ENCODE data around the gene SMIM8.
"Not testable (repeated sequence)": the region's sequence is repeated elsewhere in the genome, so short reads cannot be mapped to it uniquely, and the experiment has no call there.

The SMIM8 gene, protein sequence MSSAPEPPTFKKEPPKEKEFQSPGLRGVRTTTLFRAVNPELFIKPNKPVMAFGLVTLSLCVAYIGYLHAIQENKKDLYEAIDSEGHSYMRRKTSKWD

DNA sequence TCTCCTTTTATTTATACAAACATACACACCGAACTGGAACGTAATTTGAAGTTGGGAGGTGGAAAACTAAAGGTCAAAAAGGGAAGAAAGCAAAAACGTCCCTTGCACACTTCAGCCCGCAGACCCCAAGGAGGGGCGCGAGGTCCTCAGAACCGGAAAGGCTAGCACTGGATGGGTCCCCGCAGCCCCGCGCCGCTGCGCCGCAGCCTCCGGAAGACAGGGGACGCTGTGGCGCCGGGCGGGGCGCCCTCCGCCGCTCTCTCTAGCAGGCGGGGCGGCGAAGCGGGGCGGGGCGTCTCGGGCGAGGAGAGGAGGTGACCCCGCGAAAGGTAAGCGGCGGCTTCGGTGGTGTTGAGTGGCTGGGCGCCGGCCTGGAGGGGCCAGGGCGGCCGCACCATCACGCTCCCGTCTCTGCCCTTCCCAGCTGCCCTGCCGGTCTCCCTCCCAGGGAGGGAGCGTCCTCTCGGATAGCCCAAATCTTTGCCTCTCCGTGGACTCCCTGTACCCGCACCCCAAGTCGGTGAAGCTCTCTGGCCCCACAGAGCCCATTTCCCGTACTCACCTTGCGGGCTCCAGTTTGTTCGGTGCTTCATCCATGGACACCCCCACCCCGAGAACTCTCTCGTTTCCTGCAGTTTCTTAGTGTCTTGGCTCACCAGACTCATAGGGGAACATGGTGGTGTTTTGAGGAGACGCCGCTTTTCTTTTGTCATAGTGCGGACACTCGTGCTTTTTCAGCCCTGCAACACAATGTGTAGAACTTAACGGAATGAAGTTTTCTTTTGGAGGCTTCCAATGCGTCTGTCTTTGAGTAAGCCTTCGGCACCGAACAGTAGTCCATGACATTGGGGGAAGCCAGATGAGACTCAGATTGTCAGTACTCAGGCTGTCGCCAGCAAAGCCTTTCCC, at the start of gene SMIM8:
TSS of gene SMIM8 (plus strand) at position 285 of the 909 bp plus-strand sequence. CDS start 14,444 bp downstream, outside the sequence.
- peak; percentile 92 for DNase-seq

DNA sequence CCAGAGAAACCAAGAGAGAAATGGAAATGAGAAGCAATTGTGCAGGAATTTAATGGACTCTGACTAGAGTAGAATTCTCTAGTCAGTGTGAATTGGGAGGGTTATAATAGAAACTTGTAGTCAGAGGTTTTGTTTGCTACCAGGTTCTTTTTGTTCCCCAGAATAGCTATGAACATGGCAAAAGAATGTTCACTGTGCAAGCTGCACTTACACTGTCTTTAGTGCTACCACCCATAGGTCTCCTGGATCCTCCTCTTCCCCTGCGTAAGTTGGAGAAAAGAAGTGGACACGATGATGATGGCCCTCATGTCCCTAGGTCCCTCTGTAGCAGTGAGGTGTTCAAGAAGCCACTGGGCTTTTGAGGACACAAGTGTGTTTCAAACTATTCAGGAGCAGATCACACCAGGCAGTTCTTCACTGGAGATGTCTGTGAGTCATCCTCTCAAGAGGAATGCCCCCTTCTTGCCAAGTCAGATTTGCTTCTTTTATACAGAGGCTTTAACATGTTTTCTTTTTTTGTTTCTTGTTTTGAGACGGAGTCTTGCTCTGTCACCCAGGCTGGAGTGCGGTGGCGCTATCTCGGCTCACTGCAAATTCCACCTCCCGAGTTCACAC, 47.6 kb upstream of the SMIM8 start:
- DNase-seq, result no peak

DNA sequence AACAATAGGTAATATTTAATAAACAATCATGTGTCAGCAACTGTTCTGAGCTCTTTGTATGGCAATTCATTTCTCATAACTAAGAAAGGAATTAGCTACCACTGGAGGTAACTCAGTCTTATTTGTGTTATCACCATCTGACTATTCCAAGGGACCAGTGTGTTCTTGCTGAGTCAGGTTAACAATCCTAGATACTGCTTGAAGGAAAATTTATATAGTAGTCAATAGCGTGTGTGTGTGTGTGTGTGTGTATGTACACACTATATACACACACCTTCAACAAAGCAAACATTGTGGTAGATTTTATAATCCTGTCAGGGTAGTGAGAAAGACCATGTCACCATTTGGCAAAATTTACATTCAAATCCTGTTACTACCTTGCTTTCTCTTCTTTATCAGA, 45.8 kb upstream of the SMIM8 start:
- DNase-seq, result no peak

DNA sequence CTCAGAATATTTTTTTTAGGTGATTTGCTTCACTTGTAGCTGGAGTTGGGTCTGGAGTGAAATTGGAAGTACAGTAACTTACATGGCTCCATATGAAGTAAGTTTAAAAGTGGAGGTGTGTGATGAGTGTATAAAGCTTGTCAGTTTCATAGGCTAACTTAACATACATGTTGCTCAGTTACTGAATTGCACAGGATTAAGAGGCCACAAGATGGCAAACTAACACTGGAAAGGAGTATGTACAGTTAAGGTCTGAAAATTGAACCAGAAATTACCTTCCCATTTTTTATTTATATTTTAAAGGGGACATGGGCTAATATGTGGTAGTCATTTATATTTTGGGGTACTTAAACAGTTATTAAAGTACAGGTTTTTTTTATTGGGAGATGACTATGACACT, 45.3 kb upstream of the SMIM8 start:
- DNase-seq, result no peak

DNA sequence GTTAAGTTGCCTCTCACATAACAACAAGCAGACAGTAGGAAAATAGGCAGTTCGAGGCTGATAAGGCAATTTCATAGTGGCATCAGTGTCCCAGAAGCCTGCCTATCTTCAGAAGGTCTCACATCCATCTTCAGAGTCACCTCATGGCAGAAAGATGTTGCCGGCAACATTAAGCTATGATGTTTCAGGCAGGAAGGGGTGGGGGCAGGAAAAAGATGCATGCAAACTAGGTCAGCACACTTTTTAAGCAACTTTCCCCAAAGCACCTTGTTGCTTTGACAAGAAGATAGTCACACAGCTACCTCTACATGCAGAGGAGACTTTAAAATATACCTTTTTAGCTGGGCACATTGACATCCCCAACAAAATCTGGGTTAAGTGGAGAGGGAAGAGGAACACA, 43.2 kb upstream of the SMIM8 start:
- no peak for DNase-seq

DNA sequence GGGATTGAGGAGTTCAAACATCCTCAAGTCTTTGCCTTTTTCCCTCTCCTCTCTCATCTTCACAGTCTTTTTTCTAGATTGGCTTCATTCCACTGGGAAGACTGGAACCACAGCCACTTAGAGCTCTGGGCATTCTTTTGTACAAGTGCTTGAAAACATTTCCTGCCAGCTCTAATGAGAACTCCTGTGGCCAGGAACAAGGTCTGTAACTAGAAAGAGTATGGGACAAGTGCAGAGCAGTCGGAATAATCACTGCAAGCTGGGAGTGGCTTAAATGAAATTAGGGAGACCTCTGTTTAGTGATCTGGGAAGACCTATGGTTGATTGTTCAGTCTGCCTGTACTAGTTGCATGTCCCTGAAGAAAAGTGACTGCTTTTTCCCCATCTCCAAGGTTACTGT, 41.0 kb upstream of the SMIM8 start:
- no peak for DNase-seq

DNA sequence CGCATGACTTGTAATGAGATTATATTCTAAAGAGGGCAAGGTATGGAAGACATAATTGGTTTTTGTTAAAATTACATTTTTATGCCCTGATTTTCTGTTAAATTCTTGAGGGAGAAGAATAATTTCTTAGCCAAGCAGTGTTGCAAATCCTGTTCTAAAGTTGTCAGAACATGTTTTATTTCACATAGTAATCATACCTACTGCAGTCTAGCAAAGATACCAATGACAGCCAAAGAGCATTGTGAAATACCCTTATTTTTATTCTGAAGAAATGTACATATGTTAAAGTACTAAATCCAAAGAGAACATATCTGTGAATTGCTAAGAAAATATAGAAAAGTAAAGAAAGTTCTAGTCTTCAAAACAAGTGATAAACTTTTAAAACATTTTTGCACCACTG, 39.6 kb upstream of the SMIM8 start:
- DNase-seq, result no peak

DNA sequence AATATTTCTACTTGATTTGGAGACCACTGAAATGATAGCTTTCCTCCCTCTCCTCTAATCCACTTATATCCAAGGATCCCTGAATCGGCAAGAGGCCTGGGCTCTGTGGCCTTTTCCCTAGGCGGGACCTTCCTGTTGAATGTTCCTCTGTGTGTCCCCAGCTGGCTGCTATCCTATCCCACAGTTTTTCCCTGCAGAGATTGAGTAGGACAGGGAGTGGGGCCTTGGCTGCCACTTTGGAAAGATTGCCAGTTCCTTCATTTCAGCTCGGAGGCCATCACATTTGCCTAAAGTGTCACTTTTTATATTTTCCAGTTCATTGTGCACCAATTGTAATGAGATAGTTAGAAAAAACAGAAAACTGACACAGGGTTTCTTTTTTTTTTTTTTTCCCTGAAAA, 38.9 kb upstream of the SMIM8 start:
- DNase-seq, result no peak

DNA sequence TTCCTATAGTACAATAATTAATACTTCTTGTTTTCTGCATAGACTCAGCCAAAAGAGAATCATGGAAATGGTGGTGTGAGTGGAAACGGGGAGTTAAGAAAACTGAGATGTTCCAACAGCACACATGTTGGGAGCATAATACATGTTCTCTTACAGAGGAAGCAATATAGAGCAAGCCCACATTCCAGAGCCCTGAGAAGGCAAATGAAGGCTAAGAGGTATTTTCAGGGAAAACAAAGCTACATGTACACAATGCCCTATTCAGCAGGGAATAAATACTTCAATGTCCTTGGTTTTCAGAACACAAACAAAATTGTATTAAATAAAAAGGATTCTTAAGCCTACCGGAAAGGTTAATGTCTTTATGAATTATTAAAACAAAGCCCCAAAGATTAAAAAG, 35.1 kb upstream of the SMIM8 start:
- no peak for DNase-seq

DNA sequence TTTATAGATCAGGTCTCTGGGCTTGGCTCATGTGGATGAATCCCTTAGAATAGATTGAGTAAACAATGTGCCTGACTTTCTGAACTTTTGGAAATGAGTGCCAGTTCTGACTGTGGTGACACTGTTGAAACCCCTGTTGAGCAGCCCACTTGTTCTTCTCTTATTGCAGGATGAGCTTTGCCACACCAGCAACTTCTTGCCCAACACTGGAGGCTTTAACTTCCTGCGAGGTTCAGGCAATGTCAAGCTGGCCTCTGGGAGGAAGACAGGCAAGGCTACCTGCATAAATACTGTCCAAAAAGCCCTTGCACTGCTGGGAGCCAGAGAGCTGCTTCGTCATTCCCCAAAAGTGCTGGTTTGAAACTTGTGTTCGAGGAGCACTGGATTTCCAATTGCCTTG, 32.8 kb upstream of the SMIM8 start:
- no peak for DNase-seq

DNA sequence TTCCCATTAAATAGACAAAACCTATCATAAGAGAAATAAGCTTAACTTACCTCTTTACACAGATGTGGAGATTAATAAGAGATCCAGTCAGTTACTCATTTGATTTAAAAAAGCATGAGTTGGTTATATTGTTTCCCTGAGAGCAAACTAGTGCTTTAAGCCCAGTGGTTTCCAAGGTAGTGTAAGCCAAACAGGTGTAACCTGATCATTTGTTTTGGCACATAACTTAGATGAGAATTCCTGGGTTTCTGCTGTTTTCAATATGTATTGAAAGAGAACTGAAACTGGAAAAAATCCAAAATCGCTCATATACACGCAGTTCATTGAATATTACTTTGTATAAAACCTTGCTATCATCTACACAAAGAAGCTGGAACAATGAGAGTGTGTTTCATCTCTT, 30.5 kb upstream of the SMIM8 start:
- DNase-seq, result no peak

DNA sequence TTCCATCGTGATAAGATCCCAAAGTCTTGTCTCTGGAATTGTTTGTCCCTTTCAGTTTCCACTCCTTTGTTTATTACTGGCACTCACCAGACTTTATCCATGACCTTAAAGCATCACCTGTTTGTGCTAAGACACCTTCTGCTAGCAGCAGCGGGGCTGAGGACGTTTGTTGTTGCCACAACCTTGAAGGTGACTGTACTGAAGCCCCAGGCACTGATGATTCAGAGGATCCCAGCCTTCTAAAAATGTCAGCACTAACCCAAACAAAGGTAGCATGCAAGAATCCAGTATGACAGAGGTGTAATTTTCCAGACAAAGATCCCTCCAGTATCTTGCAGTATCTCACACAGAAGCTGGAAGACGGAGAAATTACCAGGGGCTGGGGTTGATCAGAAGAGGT, 28.9 kb upstream of the SMIM8 start:
- DNase-seq, result no peak

DNA sequence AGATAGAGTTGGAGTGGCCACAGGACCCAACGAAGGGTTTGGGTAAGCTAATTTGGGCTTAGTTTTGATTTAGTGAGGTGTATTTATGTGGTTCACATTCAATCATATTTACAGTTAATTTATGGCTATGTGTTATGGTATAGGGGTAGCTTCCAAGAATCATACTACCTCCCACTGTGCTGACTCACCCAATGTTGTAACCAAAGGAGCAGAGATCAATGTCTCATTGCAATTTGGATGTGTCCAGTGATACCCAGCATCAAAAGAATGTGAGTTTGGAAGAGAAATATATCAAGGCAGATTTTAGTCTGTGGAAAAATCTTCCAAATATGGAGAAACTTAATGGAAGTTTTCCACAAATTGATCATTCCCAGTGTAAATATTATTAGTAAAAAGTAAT, 25.3 kb upstream of the SMIM8 start:
- no peak for DNase-seq

DNA sequence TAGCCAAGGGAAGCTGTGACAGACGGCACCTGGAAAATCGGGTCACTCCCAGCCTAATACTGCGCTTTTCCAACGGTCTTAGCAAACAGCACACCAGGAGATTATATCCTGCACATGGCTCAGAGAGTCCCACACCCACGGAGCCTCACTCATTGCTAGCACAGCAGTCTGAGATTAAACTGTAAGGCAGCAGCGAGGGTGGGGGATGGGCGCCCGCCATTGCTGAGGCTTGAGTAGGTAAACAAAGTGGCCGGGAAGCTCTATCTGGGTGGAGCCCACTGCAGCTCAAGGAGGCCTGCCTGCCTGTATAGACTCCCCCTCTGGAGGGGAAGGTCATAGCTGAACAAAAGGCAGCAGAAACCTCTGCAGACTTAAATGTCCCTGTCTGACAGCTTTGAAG, 21.1 kb upstream of the SMIM8 start:
- not testable (repeated sequence) for DNase-seq

DNA sequence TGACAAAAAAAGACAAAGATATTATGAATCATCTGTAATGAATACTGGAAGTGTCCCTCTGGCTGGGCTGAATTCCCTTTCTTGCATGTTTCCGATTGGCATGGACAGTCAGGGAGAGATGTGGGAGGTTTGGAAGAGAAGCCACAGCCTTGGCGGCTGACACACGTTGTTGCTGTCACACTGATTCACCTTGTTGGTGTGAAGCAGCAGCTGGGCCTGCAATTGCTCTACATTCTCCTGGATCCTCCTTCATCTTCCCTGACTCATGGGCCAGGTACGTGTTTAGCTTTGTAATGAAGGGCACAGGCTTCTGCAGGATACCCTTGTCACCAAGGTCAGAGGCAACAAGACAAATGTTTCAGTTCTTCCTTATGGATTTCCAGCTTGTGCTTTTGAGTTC, 13.4 kb upstream of the SMIM8 start:
- DNase-seq, result no peak

DNA sequence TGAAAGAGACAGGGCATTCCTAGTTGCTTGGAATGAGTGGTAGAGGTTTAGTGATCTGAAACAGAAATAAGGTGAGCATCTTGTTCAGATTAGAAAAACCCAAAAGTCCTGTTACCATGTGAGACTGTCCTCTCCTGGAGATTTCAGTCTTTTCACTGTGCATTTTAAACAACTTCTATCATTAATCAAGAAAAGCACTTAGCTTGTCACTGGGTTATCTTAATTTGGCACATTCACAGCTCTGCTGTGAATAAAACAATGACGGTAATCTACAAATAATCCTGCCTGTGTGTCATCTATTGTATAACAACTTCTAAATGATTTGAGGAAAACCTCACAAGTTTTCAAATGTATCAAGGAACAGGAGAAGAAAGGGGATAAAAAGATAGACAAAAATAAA, 9.5 kb upstream of the SMIM8 start:
- DNase-seq, result no peak

DNA sequence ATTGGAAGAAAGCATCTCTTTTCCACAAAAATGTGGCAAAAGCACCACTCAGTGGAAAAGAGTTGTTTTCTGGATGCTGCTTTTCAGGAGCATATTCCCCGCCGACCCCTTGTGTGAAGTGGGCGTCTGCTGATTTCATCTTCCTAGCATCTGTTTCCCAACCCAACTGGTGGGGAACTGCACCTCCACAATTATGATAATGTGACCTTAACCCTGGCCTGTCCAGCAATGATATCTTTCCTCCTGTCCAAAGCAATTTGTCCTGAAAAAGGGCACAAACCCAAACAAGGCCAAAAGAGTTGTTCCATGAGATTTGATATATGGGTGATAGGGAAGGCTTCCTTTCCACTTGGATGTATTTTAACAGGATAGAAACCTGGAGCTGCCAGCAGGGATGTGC, 7.3 kb upstream of the SMIM8 start:
- DNase-seq, result no peak

DNA sequence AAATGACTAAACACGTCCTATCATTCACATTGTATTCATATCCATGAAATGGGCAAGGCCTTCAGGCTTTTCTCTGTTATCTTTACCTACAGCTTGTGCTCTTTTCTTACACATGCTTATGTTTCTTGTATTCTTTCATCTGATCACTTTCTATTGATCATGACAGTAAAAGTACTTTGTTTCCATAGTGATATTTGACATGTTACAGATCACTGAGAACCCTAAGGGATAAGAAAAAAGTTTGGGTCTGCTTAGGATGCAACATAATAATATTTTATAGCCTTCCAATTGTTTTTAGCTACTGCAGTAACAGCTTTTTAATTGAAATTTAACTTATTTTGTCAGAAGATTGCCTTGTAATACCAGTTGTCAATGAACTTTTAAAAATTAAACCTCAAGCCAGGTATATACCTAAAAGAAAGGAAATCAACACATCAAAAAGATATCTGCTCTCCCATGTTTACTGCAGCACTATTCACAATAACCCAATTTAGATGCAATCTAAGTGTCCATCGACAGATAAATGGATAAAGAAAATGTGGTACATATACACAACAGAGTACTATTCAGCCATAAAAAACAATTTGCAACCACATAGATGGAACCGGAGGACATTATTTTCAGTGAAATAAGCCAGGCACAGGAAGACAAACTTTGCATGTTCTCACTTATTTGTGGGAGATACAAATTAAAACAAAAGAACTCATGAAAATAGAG, 3.0 kb upstream of the SMIM8 start:
- DNase-seq, result no peak

DNA sequence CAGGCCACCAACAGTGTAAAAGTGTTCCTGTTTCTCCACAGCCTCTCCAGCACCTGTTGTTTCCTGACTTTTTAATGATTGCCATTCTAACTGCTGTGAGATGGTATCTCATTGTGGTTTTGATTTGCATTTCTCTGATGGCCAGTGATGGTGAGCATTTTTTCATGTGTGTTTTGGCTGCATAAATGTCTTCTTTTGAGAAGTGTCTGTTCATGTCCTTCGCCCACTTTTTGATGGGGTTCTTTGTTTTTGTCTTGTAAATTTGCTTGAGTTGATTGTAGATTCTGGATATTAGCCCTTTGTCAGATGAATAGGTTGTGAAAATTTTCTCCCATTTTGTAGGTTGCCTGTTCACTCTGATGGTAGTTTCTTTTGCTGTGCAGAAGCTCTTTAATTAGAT, 1.5 kb downstream of the SMIM8 start:
- DNase-seq, result not testable (repeated sequence)

DNA sequence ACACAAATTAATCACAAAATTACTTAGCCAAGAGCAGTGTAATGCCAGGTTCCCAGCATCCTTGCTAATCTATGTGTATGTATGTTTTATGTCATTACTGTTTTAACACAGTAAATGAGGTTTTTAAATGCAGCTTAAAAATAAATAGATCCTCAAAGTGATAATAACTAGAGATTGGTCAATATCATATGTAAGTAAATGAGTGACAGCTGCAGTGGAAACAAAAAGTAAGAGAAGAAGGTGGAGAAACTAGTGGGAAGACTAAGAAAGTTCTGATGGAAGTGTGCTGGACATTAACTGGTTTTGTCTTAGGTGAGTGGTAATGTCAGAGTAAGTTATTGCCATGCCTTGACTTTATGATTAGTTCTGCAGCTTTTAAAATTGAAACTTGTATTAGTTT, 8.6 kb downstream of the SMIM8 start:
- no peak for DNase-seq

DNA sequence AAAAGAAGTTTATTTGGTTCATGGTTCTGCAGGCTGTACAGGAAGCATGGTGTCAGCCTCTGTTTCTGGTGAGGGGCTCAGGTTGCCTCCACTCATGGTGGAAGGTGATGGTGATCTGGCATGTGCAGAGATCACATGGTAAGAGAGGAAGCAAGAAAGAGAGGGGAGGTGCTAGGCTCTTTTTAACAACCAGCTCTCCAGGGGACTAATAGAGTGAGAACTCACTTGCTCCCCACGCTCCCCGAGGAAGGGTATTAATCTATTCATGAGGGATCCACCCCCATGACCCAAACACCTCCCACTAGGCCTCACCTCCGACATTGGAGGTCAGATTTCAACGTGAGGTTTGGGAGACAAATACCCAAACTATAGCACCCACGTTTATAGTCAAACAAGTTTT, 10.6 kb downstream of the SMIM8 start:
- no peak for DNase-seq

DNA sequence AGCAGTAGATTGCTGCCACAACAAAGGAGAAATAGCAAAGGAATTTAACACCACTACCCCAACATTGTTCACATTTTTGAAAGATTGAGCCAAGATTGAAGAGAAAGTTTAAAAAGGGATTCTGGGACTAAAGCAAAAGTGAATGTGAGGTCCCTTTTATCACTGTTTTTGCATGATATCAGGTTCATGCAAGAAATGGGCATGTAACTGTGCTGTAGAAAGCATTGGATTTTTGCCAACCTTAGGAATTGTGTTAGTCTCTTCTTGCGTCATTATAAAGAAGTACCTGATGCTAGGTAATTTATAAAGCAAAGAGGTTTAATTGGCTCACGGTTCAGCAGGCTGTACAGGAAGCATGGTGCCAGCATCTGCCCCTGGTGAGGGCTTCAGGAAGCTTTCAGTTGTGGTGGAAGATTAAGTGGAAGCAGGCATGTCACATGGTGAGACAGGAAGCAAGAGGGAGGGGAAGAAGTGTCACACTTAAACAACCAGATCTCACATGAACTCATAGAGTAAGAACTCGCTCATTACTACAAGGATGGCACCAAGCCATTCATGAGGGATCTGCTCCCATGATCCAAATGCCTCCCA, 11.3 kb downstream of the SMIM8 start:
- no peak for DNase-seq

DNA sequence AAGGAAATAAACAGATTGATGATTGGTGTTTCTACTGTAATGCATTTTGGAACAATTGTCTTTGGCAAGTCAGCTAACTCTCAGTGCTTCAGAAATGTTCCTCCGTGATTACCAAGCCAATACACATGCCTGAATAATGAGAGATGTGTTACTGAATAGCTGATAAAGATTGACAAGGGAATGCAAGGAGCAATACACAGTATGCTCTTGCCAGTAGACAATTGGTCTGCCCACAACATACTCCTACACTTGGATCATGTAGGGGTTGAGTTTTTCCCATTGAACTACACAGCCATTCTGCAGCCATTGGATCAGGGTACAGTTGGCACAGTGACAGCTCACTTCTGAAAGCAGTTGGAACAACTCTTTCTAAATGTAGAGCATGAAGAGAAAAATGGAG, 12.3 kb downstream of the SMIM8 start:
- no peak for DNase-seq

Data from activated CD4-positive, alpha-beta T cell treated with anti-CD3 and anti-CD28 coated beads, Interleukin-2, Interleukin-6, amounts not matched to agents 100 ng/mL and 50 ng/mL, durations not matched to agents 16 hours and 8 hours (primary cell).